ENCODE measurements around the gene SP2. TPM values are rescaled to one million over a fixed set of nuclear protein-coding genes. Genes with fewer than 3 reads are reported as not detected.

Gene SP2
- total RNA-seq, 1 donor from 2014 or later: 198 TPM

DNA sequence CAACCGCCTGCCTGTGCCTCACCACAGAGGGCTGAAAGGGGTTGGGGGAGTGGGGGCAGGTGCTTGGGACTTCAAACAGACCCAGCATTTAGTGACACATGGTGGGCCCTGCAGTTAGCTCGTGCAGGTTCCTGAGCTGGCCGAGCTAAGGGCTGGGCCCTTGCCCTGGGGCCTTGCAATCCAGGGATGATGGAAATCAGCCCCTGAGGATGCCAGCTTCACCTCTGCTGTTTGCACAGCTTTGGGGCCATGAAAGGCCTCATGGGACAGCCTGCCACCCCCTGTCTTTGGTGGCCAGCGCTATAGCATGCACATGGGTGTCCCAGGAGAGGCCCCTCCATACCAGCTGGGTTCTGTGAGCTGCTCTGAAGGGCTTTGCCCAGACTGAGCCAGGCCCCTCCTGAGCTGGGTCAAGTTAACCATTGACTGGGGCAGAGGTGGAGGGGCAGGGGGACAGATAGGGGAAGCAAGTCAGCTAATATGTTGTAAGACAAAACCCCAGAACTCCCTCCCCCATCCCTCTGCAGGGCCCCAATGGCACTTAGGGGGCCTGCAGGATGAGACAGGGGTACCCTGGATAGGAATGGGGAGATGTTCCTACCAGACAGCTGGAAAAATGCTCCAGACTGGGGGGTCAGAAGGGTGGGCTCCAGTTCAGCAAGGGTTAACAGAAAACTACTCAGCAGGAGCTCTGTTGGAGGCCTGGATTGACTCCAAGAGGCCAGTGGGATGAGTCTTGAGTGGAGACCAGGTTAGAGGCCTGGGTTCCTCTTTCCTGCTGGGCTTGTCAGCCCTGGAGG is 61.0 kb downstream of the SP2 start:
- intact Hi-C loops (cut with DNase I): no loop called here
- no peaks in the 10 kb centered on the region for H3K9me3 ChIP-seq

DNA sequence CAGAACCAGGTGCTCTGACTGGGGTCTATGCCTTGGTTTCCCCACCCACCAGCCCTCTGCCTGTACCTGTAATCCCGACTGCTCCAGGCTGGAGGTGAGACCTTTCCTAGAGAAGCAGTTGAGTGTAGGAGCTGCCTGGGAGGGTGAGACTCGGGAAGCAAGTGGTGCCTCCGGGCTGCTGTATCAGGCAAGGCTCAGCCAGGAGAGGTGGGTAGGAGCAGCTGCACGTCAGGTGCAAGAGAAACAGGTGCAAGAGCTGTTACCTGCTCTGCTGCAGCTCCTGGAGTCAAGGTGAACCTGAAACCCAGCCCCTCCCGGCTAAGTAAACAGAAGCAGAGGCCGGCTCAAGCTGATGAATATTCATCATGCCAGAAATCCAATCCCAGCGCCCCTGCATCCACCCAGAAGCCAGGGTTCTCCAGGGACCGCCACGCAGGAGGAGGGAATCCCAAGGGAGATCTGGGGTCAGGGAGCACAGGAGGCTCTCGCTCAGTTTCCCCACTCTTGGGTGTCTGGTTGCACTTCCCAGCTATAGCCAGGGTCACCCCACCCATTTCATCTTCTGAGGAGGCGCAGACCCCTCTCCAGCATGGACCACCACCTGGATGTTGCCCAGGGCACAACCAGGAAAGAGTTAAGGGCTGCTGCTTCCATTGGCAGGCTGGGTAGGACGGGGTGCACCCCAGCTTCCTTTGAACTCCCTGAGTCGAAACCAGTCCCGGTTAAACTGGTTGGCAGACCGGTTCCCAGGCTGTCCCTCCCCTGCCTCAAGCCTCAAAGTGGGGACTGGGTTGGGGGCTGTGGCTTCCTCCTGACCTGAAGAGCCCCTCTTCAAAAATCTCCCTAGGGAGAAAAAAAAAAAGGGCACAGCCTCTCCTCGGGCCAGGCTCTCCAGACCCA is 61.8 kb downstream of the SP2 start, which contains the start of gene PRR15L:
Gene PRR15L, minus strand, starts transcription at position 293 of the 900 bp plus-strand sequence. CDS start 4,649 bp downstream, outside the sequence.
- DNase-seq (ENCODE audit: low spot score in 2 of 2): no peak
- H3K4me3 ChIP-seq: no peak within 1 kb of the TSS
- intact Hi-C loops (cut with DNase I): no loop called here
- no peaks in the 10 kb centered on the region for H3K9me3 ChIP-seq
- no peaks in the 10 kb centered on the region for H3K36me3 ChIP-seq
- TF ChIP-seq, protein P1, sequence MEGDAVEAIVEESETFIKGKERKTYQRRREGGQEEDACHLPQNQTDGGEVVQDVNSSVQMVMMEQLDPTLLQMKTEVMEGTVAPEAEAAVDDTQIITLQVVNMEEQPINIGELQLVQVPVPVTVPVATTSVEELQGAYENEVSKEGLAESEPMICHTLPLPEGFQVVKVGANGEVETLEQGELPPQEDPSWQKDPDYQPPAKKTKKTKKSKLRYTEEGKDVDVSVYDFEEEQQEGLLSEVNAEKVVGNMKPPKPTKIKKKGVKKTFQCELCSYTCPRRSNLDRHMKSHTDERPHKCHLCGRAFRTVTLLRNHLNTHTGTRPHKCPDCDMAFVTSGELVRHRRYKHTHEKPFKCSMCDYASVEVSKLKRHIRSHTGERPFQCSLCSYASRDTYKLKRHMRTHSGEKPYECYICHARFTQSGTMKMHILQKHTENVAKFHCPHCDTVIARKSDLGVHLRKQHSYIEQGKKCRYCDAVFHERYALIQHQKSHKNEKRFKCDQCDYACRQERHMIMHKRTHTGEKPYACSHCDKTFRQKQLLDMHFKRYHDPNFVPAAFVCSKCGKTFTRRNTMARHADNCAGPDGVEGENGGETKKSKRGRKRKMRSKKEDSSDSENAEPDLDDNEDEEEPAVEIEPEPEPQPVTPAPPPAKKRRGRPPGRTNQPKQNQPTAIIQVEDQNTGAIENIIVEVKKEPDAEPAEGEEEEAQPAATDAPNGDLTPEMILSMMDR (IDR thresholded peaks at IDR 0.05): no peak
- no peak within 1 kb of the TSS for H3K27ac ChIP-seq
- no peaks in the 10 kb centered on the region for H3K4me1 ChIP-seq
- no peaks in the 10 kb centered on the region for H3K27me3 ChIP-seq

More for the DNA sequence above, 61.0 kb downstream of the SP2 start:
- TF ChIP-seq, protein P1 (IDR thresholded peaks at IDR 0.05): no peak
- Histone ChIP-seq H3K4me1 (no peaks in the 10 kb centered on the region), H3K36me3 (no peaks in the 10 kb centered on the region), H3K27me3 (no peaks in the 10 kb centered on the region), H3K27ac (no peak overlapping the region), H3K4me3 (no peak overlapping the region)
- DNase-seq (ENCODE audit: low spot score in 2 of 2): no peak

DNA sequence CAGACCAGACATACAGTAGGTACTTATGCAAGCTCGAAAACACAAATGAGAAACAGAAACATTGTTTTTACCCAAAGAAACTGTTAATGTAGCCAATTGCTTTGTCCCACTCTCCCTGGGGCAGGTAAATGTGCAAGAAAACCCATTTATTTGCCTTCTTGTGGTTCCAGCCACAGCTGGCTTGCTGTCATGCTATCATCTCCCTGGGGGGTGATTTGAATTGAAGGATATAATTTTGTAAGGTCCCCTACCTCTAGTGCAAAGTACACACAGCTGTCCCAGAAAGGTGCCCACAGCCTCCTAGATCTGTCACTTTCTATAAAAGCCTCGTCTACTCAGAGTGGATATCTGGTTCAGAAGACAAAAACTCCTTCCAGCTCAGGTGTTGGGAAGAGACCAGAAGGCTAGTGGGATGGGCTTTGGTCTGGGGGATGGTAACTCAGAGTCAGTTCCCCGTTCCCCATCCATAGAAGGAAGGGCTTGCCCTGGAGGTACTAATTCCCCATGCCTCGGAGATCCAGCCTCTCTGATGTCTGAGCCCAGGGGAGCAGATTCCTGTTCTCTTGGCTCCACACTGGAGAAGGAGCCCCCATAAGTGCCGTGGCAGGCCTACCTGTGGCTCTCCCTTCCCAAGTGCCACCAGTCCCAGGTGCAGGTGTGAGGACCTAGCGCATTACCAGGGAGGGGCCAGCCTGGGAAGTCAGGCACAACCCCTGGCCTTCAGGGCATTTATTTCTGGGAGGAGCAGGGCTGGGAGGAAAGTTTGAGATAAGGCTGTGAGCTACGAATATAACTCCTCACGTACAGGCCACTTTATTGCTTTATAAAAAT is 64.0 kb downstream of the SP2 start:
- Histone ChIP-seq H3K4me1 (no peaks in the 10 kb centered on the region), H3K4me3 (no peak overlapping the region), H3K9me3 (no peaks in the 10 kb centered on the region), H3K27ac (no peak overlapping the region), H3K36me3 (no peaks in the 10 kb centered on the region), H3K27me3 (no peaks in the 10 kb centered on the region)
- TF ChIP-seq, protein P1 (IDR thresholded peaks at IDR 0.05): no peak
- DNase-seq (ENCODE audit: low spot score in 2 of 2): no peak
- intact Hi-C loops (cut with DNase I): no loop called here

DNA sequence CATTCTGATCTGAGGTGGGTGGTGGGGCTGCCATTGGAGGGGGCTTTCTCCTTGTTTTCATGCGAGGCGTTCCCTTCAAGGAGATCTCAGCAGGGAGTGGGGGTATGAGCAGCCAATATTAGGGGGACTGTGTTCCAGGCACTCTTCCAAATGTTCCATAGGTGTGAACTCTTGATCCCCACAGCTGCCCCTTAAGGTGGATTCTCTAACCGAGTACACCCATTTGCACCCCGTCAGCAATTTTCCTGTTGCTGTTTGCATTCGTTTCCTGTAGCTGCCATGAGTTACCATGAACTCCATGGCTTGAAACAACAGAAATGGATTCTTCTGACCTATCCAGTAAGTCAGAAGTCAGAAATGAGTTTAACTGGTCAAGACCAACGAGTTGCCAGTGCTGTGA is 65.4 kb downstream of the SP2 start:
- DNase-seq (ENCODE audit: low spot score in 2 of 2): no peak
- TF ChIP-seq, protein P1 (IDR thresholded peaks at IDR 0.05): no peak
- H3K4me3 ChIP-seq: no peak overlapping the region
- H3K27ac ChIP-seq: no peak overlapping the region
- H3K36me3 ChIP-seq: no peaks in the 10 kb centered on the region
- no peaks in the 10 kb centered on the region for H3K9me3 ChIP-seq
- intact Hi-C loops (cut with DNase I): no loop called here
- no peaks in the 10 kb centered on the region for H3K4me1 ChIP-seq
- no peaks in the 10 kb centered on the region for H3K27me3 ChIP-seq

DNA sequence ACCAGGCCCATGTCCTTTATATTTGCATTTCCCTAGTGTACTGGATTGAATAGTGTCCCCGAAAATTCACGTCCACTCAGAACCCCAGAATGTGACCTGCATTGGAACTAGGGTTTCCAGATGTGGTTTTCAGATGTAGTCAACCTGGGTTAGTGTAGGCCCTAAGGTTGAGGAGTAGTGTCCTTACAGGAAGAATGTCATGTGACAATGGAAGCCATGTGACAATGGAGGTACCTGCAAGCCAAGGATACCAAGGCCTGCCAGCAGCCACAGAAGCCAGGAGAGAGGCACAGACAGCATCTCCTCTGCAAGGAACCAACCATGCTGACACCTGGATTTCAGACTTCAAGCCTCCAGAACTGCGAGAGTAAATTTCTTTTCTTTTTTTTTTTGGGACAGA is 66.9 kb downstream of the SP2 start:
- Histone ChIP-seq H3K9me3 (no peaks in the 10 kb centered on the region), H3K4me3 (no peak overlapping the region), H3K27ac (no peak overlapping the region), H3K36me3 (no peaks in the 10 kb centered on the region), H3K4me1 (no peaks in the 10 kb centered on the region), H3K27me3 (no peaks in the 10 kb centered on the region)
- no peak for DNase-seq (ENCODE audit: low spot score in 2 of 2)
- intact Hi-C loops (cut with DNase I): no loop called here
- TF ChIP-seq, protein P1 (IDR thresholded peaks at IDR 0.05): no peak

Data from ascending aorta (tissue), 2 donors.